Heart left ventricle (tissue), 16 donors: ENCODE results near the gene SPEM2. TPM values are rescaled to one million over a fixed set of nuclear protein-coding genes. Genes with fewer than 3 reads are reported as not detected.

ENCODE experiments used
- ATAC-seq, 4 donors: fragments of 200-7000 bp; cut with Tn5 transposase; one replicate each; pipeline ENCODE4 v1.9.1; 2020 to 2022; ENCODE audit warnings: moderate library complexity in 4 of 4, mild to moderate bottlenecking in 3 of 4, moderate number of reproducible peaks in 1 of 4
- DNase-seq, 5 donors: peaks; one replicate each; pipeline ENCODE4 v3.0.0-alpha.2; 2020
- H3K27ac ChIP-seq, 12 donors: fragments of 200-600 bp; sonication (generic) in 4 of 12; one replicate each; pipeline versions ENCODE4 v1.5.0 to v1.8.0; 2016 to 2022; ENCODE audit warnings: mild to moderate bottlenecking in 2 of 12
- H3K27me3 ChIP-seq, 9 donors: fragments of 200-600 bp; sonication (generic) in 2 of 9; one replicate each; pipeline versions ENCODE4 v1.5.1 to v1.8.0; 2016 to 2022; ENCODE audit warnings: mild to moderate bottlenecking in 3 of 9
- H3K36me3 ChIP-seq, 9 donors: fragments of 200-600 bp; sonication (generic) in 2 of 9; one replicate each; pipeline versions ENCODE4 v1.5.0 to v1.8.0; 2018 to 2022; ENCODE audit warnings: mild to moderate bottlenecking in 2 of 9
- H3K4me1 ChIP-seq, 12 donors: fragments of 200-600 bp; sonication (generic) in 4 of 12; one replicate each; pipeline versions ENCODE4 v1.5.0 to v1.8.0; 2016 to 2022; ENCODE audit warnings: mild to moderate bottlenecking in 3 of 12
- H3K4me3 ChIP-seq, 12 donors: fragments of 200-600 bp; sonication (generic) in 4 of 12; one replicate each; pipeline versions ENCODE4 v1.5.0 to v1.8.0; 2017 to 2022; ENCODE audit warnings: mild to moderate bottlenecking in 9 of 12, moderate library complexity in 4 of 12
- H3K9me3 ChIP-seq, 12 donors: fragments of 200-600 bp; sonication (generic) in 4 of 12; one replicate each; pipeline versions ENCODE4 v1.5.0 to v1.8.0; 2016 to 2022; ENCODE audit warnings: mild to moderate bottlenecking in 1 of 12
- CTCF ChIP-seq, 12 donors: fragments of 200-600 bp; sonication (generic) in 4 of 12; IDR thresholded peaks; one replicate each; pipeline versions ENCODE4 v1.5.0 to v1.8.0; 2018 to 2022; ENCODE audit warnings: antibody characterized with exemption in 12 of 12, mild to moderate bottlenecking in 5 of 12
- POLR2A ChIP-seq, 2 donors: fragments of 450-650 bp; IDR thresholded peaks; one replicate each; pipeline ENCODE4 v1.6.1; 2017; ENCODE audit warnings: antibody characterized with exemption in 2 of 2, mild to moderate bottlenecking in 2 of 2, moderate library complexity in 2 of 2
- WGBS, 4 donors: extraction: QIAGEN DNeasy Blood & Tissue Kit in 2 of 4; methylation state at CpG; one replicate each; pipeline versions ENCODE4 v1.1.5 to v1.1.7; 2013 to 2018; 5-methylcytosine and 5-hydroxymethylcytosine counted together
- intact Hi-C, 10 donors: fragments of 100-400 bp; cut with DNase I; formaldehyde crosslinking; loops; one replicate each; pipeline versions ENCODE4 v1.11.1 to v1.14.2; 2022
- polyA plus RNA-seq, 2 donors: library from polyadenylated mRNA; stranded (reverse); fragments of 200-250 nt; gene quantifications; one replicate each; pipeline ENCODE4 v1.2.3, GENCODE V29; 2013
- total RNA-seq, 9 donors: library from RNA; depleted of rRNA in 2 of 9; stranded (reverse); fragments of >200 nt in 2 of 9; fragmentation: NEBNext Ultra II Directional in 3 of 9; extraction: Animal tissue kit (Norgen Biotek cat#: 25700) in 3 of 9; gene quantifications; one replicate each; pipeline versions ENCODE4 v1.1.0 to v1.2.4, GENCODE V29; 2016 to 2023
- donor health status: ischemic (EF 13 %, LVEDD 7.1; RV severe dilation, severe dysfunction).
- donor health status: healthy with polysubstance abuse.
- donor health status: DM: no; HTN: yes; CAD: no.
- donor health status: DM: no; HTN: no; CAD: no.
- donor health status: ischemic (EF 25% LVEDD 6.9; RV normal size, moderate dysfunction).
- donor health status: ischemic (EF 25% LVEDD 5.7; RV mildly dilated, moderate dysfunction).
- donor health status: healthy.
- donor health status: DM: yes; HTN: yes; CAD: no.
- donor health status: ischemic (EF 35%, LVEDD 5.7; RV mildly dilated, moderate dysfunction).
- donor health status: nonischemic (EF 11% LVEDD 7.7; RV severe dilation, severe dysfunction).
- donor health status: DM: yes; HTN: yes; CAD: no.
- donor health status: PGD.
- donor health status: ischemic (EF 29% LVEDD 5.4; RV normal size, mild dysfunction).
- donor health status: nonischemic (EF 23%, LVEDD 6.1; RV moderate dilation, normal function).

The SPEM2 gene
- total and polyA plus RNA-seq, 11 donors: not detected

DNA sequence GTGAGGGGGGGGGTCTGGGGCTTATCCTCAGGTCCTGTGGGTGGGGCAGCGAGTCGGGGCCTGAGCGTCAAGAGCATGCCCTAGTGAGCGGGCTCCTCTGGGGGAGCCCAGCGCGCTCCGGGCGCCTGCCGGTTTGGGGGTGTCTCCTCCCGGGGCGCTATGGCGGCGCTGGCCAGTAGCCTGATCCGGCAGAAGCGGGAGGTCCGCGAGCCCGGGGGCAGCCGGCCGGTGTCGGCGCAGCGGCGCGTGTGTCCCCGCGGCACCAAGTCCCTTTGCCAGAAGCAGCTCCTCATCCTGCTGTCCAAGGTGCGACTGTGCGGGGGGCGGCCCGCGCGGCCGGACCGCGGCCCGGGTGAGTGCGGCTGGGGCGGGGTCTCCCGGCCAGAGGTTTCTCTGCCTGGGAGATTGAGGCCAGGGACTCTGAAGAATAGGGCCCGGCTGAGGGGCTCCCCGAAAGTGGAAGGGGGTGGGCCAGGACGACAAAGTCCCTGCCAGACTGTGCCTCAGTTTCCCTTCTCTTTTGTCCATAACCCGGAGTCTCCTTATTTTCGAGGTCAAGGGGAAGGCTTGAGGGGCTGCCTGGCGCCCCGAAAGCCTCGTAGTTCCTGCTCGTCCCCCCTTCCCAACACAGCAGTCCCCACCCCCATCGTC, 14.2 kb downstream of the SPEM2 start, which contains the start of gene FGF11:
Gene FGF11 (plus strand): TSS at position 51 of the 651 bp plus-strand sequence. CDS start 109 bp downstream, at position 160.
- peak within 1 kb of the TSS; percentile 2 to 75 (median 50) for H3K4me3 ChIP-seq
- TF ChIP-seq CTCF (IDR thresholded peaks at IDR 0.05): no peak
- TF ChIP-seq POLR2A (IDR thresholded peaks at IDR 0.05): no peak
- peak within 1 kb of the TSS in 8 of 12 donors; percentile 32 to 71 (median 48) for H3K27ac ChIP-seq
- intact Hi-C loops: loop anchor here in 9 of 10 donors (5.0 to 10.0 kb wide), 11 partner anchors 37 to 405 kb away; partner anchors contain the start of genes TMEM95 (in 5 of the 9), POLR2A (in 3 of the 9), SLC35G6 (in 3 of the 9) and ZBTB4 (in 3 of the 9)
- no peaks in the 10 kb centered on the region for H3K9me3 ChIP-seq
- ATAC-seq: no peak
- DNase-seq: peak in 1 of 5 donors; percentile 29
- H3K36me3 ChIP-seq: no peaks in the 10 kb centered on the region
- peaks cover 0 to 44% (median 8%) of the 10 kb centered on the region in 9 donors for H3K27me3 ChIP-seq
- peaks cover 4 to 64% (median 45%) of the 10 kb centered on the region in 12 donors for H3K4me1 ChIP-seq
- 4 to 7% (median 4%) methylated on average over 19 to 50 of the region's 50 CpGs for WGBS, 4 donors

- intact Hi-C loops: loop anchor here in 4 of 10 donors (5.0 to 10.0 kb wide), 2 partner anchors 37 to 405 kb away; partner anchors contain the start of gene ZBTB4 (in 3 of the 4)
- TF ChIP-seq CTCF (IDR thresholded peaks at IDR 0.05): no peak
- peak; percentile 54 to 82 (median 72) for DNase-seq
- Histone ChIP-seq H3K4me3 (peak overlapping the region; percentile 2 to 59 (median 50)), H3K27me3 (peaks cover 0 to 51% (median 8%) of the 10 kb centered on the region in 9 donors), H3K27ac (peak overlapping the region in 7 of 12 donors; percentile 15 to 66 (median 38)), H3K9me3 (no peaks in the 10 kb centered on the region), H3K4me1 (peaks cover 4 to 66% (median 47%) of the 10 kb centered on the region in 12 donors), H3K36me3 (no peaks in the 10 kb centered on the region)
- 3 to 10% (median 7%) methylated on average over 22 to 46 of the region's 46 CpGs for WGBS, 4 donors
- ATAC-seq: peak in 2 of 4 donors; percentile 5 to 9
These were observed 14.9 kb downstream of the SPEM2 start for GRCh38 chr17:7440113-7440833.

- no peak for ATAC-seq
- Histone ChIP-seq H3K36me3 (no peaks in the 10 kb centered on the region), H3K27me3 (peaks cover 0 to 56% (median 12%) of the 10 kb centered on the region in 9 donors), H3K9me3 (no peaks in the 10 kb centered on the region), H3K27ac (peak overlapping the region in 5 of 12 donors; percentile 15 to 66 (median 42)), H3K4me1 (peaks cover 4 to 66% (median 46%) of the 10 kb centered on the region in 12 donors), H3K4me3 (peak overlapping the region in 8 of 12 donors; percentile 24 to 59 (median 52))
- intact Hi-C loops: loop anchor here in 4 of 10 donors (5.0 to 10.0 kb wide), 2 partner anchors 36 to 404 kb away; partner anchors contain the start of gene ZBTB4 (in 3 of the 4)
- peak in 4 of 5 donors; percentile 51 to 80 (median 66) for DNase-seq
- WGBS, 4 donors: 14 to 53% (median 22%) methylated on average over 2 to 12 of the region's 12 CpGs
- TF ChIP-seq CTCF (IDR thresholded peaks at IDR 0.05) (no peak), POLR2A (IDR thresholded peaks at IDR 0.05) (no peak)
These were observed 15.4 kb downstream of the SPEM2 start for GRCh38 chr17:7440834-7441195.
